Glomerular visceral epithelial cell (primary cell): ENCODE measurements around the gene DUSP16.

ENCODE experiments used
- DNase-seq: peaks from one replicate; pipeline ENCODE4 v3.0.0-alpha.2; 2016; ENCODE audit errors: extremely low spot score

The DUSP16 gene

GRCh38 chr12:12441843-12442461, 120.7 kb downstream of the DUSP16 start:
- DNase-seq, result no peak

- DNase-seq, result no peak
These were observed 121.2 kb downstream of the DUSP16 start for GRCh38 chr12:12441429-12441807.

- DNase-seq, result no peak
These were observed 121.8 kb downstream of the DUSP16 start for GRCh38 chr12:12440784-12441428.

- DNase-seq, result peak; percentile 17
These were observed 123.0 kb downstream of the DUSP16 start for GRCh38 chr12:12439636-12440035.

- DNase-seq, result no peak
These were observed 125.8 kb downstream of the DUSP16 start for GRCh38 chr12:12436831-12437345.

- DNase-seq, result no peak
These were observed 129.4 kb downstream of the DUSP16 start for GRCh38 chr12:12433203-12433731.

GRCh38 chr12:12432364-12432763, 130.3 kb downstream of the DUSP16 start:
- no peak for DNase-seq

GRCh38 chr12:12428961-12429657, 133.6 kb downstream of the DUSP16 start:
- DNase-seq, result peak; percentile 30

- DNase-seq, result no peak
These were observed 134.6 kb downstream of the DUSP16 start for GRCh38 chr12:12428047-12428446.

- no peak for DNase-seq
These were observed 135.1 kb downstream of the DUSP16 start for GRCh38 chr12:12427568-12427967.

GRCh38 chr12:12425616-12426015, 137.0 kb downstream of the DUSP16 start:
- DNase-seq, result no peak

GRCh38 chr12:12425001-12425400, 137.7 kb downstream of the DUSP16 start:
- no peak for DNase-seq
